Body of pancreas (tissue), 4 donors: ENCODE results near the gene CCDC7.
"Not testable (repeated sequence)": the region's sequence is repeated elsewhere in the genome, so short reads cannot be mapped to it uniquely, and the experiment has no call there.

ENCODE experiments used
- CTCF ChIP-seq, 7 experiments: fragments of 450-650 bp in 4 of 7; fragments of 200-600 bp in 3 of 7; sonication (generic) in 3 of 7; IDR thresholded peaks; one replicate each; pipeline ENCODE4 v1.5.1; 2016 to 2019; ENCODE audit warnings: antibody characterized with exemption in 7 of 7
- POLR2A ChIP-seq, 3 donors: fragments of 450-650 bp; IDR thresholded peaks; one replicate each; pipeline ENCODE4 v1.6.1; 2016; ENCODE audit warnings: antibody characterized with exemption in 3 of 3, mild to moderate bottlenecking in 2 of 3

GRCh38 chr10:32500136-32500535, 54.2 kb downstream of the CCDC7 start:
- TF ChIP-seq CTCF, POLR2A (IDR thresholded peaks at IDR 0.05): not testable (repeated sequence)
